ENCODE data around the gene DPRX.

The DPRX gene, protein sequence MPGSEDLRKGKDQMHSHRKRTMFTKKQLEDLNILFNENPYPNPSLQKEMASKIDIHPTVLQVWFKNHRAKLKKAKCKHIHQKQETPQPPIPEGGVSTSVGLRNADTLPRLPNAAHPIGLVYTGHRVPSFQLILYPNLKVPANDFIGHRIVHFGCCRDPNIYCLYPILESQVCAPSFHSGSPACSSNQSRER

GRCh38 chr19:53631949-53632407, at the start of gene DPRX:
DPRX (plus strand) TSS chr19:53631999; CDS start chr19:53632107, 108 bp downstream.
- no peak for DNase-seq (ENCODE audit: low read depth in 2 of 2)

- DNase-seq (ENCODE audit: low read depth in 2 of 2), result no peak
Measured at GRCh38 chr19:53583181-53583580, 48.6 kb upstream of the DPRX start.

DNA sequence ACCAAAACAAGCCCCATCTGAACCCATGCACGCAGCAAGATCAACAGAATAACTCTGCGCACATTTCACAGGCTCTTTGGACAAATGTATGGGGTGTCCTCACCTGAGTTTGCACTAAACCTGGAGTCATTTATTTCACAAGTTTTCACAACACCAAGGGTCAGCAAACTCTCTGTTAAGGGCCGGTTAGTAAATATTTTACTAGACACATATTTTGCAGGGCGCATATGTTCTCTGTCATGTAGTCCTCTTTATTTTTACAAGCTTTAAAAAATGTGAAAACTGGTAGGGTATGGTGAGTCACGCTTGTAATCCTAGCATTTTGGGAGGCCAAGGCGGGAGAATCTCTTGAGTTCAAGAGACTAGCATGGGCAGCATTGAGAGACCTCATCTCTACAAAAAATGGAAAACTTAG, 45.5 kb upstream of the DPRX start:
- DNase-seq (ENCODE audit: low read depth in 2 of 2), result no peak

DNA sequence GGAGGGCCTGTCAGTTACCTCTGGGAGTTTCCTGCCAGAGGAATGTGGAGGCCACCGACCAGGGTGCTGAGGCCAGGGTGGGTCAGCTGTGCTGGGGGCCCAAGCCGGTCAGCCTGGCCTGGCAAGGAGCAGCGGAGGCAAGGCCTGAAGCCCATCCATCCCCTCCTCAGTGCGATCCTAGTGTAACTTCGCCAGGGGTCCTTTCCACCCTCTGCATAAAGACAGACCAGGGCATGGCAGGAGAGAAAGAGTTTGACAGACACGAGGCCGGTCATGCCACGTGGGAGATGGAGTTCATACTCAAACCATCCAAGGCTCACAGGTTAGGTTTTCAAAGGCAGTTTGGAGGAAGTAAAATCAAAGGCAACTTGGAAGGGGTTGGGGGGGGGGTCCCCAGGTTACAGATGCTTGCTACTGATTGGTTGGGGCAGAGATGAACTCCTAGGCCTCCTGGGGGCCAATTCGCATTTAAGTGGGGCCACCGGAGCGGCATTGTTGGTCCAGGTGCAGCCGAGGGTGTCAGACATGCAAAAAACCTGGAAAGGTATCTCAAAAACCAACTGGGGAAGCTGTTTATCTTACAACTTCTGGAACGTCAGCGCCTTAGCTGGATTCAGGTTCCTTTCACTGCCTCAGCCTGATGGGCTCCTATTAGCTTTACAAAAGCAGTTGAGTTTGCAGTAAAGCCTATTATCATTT, 36.8 kb upstream of the DPRX start:
- no peak for DNase-seq (ENCODE audit: low read depth in 2 of 2)

DNA sequence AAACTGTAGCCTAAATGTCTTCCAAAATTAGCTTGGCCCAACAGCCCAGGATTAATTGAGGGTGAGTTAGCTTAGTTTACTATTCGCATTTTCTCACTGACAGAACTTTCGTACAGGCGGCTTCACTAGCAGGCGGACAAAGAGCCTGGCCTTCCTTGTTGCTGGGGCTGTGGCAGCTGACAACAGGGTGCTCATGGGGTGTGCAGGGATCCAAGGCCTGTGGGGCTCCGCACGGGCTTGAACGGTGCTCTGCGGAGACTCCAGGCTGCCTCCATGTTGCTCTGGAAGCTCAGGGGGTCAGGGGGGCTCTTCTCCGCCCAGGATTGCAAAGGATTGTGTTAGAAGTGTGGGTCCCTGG, 36.3 kb upstream of the DPRX start:
- DNase-seq (ENCODE audit: low read depth in 2 of 2), result no peak

DNA sequence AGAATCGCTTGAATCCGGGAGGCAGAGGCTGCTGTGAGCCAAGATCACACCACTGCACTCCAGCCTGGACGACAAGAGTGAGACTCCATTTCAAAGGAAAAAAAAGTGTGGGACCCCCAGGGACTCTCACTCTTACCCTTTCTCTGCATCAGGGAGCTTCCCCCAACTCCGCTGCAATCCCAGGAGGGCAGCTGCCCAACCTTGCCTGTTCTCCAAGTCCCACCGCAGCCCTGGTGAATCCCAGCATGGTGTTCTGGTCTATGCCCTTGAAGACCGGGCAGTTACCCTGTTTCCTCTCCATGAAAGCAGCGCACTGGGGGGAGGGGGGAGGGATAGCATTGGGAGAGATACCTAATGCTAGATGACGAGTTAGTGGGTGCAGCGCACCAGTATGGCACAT, 35.7 kb upstream of the DPRX start:
- no peak for DNase-seq (ENCODE audit: low read depth in 2 of 2)

DNA sequence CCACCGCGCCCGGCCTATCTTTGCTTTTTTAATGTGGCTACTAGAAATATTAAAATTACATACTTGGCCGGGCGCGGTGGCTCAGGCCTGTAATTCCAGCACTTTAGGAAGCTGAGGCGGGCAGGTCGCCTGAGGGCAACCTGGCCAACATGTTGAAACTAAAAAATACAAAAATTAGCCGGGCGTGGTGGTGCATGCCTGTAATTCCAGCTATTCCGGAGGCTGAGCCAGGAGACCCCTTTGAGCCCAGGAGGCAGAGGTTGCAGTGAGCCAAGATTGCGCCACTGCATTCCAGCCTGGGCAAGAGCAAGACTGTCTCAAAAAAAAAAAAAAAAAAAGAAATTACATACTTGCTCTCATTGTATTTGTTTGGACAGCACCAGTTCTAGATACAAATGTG, 34.8 kb upstream of the DPRX start:
- DNase-seq (ENCODE audit: low read depth in 2 of 2), result no peak

DNA sequence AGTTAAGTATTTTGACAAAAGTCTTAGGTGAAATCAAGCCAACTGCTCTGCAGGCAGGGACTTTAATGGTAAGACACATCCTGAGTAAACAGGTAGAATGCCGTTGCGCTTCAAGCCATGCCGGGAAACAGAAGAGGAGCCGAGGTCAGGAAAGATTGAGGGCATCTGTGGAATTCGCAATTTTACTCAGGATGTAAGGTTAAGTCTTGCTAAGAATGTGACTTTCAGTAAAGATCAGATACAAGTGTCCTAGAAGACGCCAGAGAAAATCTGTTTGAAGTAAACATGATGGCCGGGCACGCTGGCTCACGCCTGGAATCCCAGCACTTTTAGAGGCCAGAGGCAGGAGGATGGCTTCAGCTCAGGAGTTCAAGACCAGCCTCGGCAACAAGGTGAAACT, 33.4 kb upstream of the DPRX start:
- no peak for DNase-seq (ENCODE audit: low read depth in 2 of 2)

GRCh38 chr19:53600217-53600616, 31.6 kb upstream of the DPRX start:
- DNase-seq (ENCODE audit: low read depth in 2 of 2), result no peak

DNA sequence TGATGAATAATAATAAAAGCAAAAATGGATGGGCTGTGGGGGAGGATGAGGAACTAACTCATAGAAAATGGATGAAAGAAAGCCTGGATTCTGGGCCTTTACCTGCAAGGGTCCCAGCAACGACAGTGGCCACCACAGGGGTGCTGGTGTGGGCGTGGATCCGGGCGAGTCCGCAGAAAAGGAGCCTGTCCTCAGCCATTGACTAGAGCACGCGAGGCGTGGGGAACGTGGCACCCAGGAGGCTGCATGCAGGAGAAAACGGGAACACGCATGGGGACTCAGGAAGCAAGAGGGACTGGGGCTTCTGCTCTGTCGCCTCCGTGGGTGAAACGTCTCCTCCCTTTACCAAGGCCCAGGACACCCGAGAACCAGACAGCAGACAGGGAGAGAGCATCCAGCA, 25.8 kb upstream of the DPRX start:
- DNase-seq (ENCODE audit: low read depth in 2 of 2), result no peak

DNA sequence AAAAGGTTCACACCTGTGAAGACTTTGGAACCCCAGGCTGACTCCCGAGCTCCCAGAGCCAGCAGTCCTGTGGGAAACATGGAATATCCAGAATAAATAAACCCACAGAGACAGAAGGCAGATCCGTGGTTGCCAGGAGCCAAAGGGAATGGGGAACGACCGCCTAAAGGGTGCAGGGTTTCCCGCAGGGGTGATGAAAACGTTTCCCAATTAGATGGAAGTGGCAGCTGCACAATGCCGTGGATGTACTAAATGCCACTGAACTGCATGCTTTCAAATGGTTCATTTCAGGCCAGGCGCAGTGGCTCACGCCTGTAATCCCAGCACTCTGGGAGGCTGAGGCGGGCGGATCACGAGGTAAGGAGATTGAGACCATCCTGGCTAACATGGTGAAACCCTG, 23.4 kb upstream of the DPRX start:
- DNase-seq (ENCODE audit: low read depth in 2 of 2), result no peak

GRCh38 chr19:53612762-53613526, 18.9 kb upstream of the DPRX start:
- DNase-seq (ENCODE audit: low read depth in 2 of 2), result no peak

DNA sequence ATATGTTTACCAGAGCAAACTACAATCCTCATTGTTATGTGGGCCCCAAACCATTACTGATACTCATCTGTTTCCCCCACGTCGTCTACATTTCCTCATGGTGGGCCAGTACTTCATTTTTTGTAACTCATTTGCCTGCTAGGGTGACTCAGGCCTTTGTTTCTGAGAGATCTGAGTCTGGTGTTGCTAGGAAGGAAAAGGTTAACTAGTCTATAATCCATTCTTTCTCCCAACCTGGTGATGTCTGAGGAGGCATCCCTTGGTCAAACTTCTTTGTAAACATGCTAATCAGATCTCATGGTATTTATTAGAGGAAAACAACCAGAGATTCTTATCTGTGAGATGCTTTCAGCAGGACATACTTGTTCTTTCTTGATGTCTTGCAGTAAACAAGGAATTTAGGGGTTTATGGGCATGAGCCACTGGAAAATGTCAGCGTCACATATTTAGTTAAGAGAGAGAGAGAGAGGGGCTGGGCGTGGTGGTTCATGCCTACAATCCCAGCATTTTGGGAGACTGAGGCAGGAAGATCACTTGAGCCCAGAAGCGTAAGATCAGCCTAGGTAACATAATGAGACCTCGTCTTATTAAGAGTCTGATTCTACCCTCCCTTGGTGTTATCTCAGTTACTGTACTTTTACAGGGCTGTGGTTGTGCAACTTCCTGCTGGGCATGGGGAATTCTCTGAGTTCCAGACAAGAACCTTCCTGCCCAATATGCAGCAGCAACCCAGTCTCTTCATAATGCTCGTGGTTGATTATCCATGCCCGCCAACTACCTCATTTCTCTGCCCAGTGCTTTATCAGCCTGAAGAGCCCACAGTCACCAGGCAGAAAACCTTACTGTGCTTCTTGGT, 9.7 kb upstream of the DPRX start:
- no peak for DNase-seq (ENCODE audit: low read depth in 2 of 2)

- no peak for DNase-seq (ENCODE audit: low read depth in 2 of 2)
Measured at GRCh38 chr19:53624771-53625545, 6.8 kb upstream of the DPRX start.

- no peak for DNase-seq (ENCODE audit: low read depth in 2 of 2)
Measured at GRCh38 chr19:53626486-53626885, 5.3 kb upstream of the DPRX start.

DNA sequence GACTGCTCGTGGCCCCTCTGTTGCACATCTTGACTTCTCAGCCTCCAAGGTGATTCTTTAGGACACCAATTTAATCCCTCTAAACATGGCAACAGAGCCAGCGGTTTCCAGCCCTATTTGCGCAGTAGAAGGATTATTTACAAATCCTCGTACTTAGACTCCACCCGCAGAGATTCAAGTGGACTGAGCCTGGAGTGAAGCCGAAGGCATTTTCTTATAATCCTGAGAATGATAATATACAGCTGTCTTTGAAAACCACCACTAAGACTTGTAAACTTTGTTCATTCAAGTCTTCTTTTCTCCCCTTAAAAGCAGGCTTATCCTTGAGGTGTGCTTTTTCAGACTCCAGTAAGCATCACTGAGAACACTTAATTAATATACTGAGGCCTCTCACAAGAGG, 4.8 kb upstream of the DPRX start:
- DNase-seq (ENCODE audit: low read depth in 2 of 2), result no peak

DNA sequence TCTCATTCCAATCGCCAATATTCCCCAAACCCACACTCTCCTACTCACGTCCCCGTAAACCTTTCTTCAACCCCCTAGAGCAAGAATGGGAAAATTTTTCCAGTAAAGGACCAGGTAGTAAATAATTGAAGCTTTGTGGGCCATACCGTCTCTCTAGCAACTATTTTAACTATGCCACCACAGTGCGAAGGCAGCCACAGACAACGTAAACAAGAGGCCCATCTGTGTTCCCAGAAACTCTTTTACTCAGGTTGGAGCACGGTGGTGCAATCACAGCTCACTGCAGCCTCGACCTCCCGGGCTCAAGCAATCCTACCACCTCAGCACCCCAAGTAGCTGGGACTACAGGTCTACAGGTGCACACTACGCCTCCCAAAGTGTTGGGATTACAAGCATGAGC, 3.0 kb downstream of the DPRX start:
- DNase-seq (ENCODE audit: low read depth in 2 of 2), result no peak

DNA sequence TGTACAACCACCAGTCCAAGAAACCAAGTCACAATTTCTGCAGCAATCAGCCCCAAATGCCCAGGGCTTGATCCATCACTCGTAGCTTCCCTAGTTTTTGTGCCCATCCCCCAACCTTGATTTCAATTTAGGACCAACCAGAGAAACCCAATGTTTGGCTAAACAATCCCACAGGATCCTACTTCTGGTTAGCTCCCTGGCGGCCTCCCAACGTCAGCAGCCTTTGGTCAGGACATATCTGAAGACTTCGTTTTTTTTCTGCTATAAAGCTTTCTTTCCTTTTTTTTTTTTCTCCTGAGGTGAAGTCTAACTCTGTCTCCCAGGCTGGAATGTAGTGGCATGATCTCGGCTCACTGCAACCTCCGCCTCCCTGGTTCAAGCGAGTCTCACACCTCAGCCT, 7.7 kb downstream of the DPRX start:
- no peak for DNase-seq (ENCODE audit: low read depth in 2 of 2)

GRCh38 chr19:53642381-53643099, 10.7 kb downstream of the DPRX start:
- DNase-seq (ENCODE audit: low read depth in 2 of 2), result no peak

DNA sequence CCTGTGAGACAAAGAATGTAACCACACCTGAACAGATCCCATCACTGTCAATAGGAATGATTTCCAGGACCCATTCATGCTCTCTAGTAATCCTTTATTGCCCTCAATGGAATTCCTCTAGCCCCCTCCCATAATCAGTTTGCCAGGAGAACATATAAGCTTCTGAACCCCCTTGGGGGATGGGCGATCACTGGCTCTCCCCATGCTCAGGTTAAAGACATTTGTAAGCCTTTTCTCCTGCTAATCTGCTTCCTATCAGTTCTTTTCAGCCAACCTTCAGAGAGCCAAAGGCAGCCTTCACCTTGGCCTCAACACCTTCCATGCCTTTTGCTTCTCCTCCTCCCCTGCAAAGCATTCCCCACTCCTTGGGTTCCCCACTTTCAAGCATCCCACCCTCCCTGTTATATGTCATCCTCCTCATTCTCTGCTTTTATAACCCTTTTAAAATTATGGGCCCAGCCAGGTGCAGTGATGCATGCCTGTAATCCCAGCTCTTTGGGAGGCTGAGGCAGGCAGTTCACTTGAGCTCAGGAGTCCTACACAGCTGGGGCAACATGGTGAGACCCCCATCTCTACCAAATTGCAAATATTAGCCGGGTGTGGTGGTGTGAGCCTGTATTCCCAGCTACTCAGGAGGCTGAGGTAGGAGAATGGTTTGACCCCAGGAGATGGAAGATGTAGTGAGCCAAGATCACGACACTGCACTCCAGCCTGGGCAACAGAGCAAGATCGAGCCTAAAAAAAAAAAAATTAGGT, 12.4 kb downstream of the DPRX start:
- DNase-seq (ENCODE audit: low read depth in 2 of 2), result no peak

All from stimulated activated CD8-positive, alpha-beta memory T cell treated with anti-CD3 and anti-CD28 coated beads, Interleukin-15, amount 100 ng/mL, for 48 hours (primary cell).